ENCODE measurements around the gene UQCRQ. TPM values are rescaled to one million over a fixed set of nuclear protein-coding genes. Genes with fewer than 3 reads are reported as not detected.
A peak's percentile ranks its signal among the peaks of the same experiment; 100 is the strongest.

UQCRQ gene
- total and polyA plus RNA-seq, 4 donors: 62.5 to 2,326 (median 326) TPM

DNA sequence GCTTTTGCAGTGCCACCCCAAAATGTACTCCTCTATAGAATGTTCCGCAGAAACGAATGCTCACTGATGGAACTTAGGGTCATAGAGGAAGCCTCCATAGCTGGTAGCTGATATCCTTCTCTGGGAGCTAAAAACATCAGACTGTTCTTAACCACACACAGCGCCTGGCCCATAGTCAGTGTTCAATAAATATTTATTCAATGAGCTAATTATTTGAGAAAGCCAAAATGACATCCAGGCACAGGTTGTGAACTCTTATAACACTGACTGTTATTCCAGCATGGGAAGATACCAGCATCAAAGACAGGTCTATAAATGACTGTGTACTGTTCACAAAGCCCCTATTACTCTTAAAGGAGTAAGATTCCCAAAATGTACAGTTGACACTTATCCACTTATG, 13.1 kb upstream of the UQCRQ start (continued):
- TF ChIP-seq EGR1 (IDR thresholded peaks at IDR 0.05; ENCODE audit: low read depth in 2 of 2): no peak
- TF ChIP-seq, protein P1, sequence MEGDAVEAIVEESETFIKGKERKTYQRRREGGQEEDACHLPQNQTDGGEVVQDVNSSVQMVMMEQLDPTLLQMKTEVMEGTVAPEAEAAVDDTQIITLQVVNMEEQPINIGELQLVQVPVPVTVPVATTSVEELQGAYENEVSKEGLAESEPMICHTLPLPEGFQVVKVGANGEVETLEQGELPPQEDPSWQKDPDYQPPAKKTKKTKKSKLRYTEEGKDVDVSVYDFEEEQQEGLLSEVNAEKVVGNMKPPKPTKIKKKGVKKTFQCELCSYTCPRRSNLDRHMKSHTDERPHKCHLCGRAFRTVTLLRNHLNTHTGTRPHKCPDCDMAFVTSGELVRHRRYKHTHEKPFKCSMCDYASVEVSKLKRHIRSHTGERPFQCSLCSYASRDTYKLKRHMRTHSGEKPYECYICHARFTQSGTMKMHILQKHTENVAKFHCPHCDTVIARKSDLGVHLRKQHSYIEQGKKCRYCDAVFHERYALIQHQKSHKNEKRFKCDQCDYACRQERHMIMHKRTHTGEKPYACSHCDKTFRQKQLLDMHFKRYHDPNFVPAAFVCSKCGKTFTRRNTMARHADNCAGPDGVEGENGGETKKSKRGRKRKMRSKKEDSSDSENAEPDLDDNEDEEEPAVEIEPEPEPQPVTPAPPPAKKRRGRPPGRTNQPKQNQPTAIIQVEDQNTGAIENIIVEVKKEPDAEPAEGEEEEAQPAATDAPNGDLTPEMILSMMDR (IDR thresholded peaks at IDR 0.05; ENCODE audit: low read depth, low read length, missing input control): no peak
- TF ChIP-seq, protein P2, sequence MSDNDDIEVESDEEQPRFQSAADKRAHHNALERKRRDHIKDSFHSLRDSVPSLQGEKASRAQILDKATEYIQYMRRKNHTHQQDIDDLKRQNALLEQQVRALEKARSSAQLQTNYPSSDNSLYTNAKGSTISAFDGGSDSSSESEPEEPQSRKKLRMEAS (IDR thresholded peaks at IDR 0.05): peak; percentile 66
- peak; percentile 61 for TF ChIP-seq FOXA2 (IDR thresholded peaks at IDR 0.05)
- no peak for TF ChIP-seq HNF4G (IDR thresholded peaks at IDR 0.05)
- TF ChIP-seq GABPA (IDR thresholded peaks at IDR 0.05 in 1 of 2, conservative IDR thresholded peaks at IDR 0.05 in 1 of 2): peak in 1 of 2 donors; percentile 39
- TF ChIP-seq SP1 (IDR thresholded peaks at IDR 0.05): peak; percentile 81

DNA sequence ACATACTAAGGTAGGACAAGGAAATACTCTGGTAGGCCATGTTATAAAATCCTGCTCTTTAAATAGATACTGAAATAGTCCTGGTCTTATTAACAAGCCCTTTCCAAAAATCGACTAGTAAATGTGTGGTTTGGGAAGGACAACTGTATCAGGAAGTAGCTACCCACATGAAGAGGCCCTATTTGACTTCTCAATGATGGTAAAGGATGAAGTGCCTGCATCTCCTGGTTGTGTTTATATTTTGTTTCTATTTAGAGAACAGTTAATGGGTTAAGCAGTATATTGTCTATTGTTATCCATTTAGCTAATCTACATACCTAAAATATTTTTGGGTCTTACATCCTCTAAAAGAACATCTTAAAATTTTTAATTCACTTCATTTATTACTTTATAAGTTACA, 12.7 kb upstream of the UQCRQ start:
- H3K4me3 ChIP-seq (ENCODE audit: low read depth in 1 of 3, low read length in 3 of 3): no peak overlapping the region

DNA sequence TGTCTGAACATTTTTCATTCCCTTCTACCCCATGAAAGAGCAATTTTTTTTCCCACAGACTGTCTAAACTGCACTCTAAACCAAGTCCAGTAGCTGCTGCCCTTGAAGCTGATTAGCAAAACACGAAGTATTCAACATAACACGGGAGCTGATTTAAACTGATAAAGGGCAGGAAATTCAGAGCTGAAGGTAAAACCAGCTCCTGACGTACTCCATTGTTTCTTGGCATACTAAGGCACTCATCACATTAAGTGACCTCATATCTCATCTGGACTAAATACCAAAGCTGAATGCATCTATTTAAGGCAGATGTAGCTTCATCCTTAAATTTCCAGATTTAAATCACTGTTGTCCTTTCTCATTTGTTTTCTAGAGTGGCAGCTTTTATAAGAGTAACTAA, 12.1 kb upstream of the UQCRQ start:
- no peak overlapping the region for H3K4me3 ChIP-seq (ENCODE audit: low read depth in 1 of 3, low read length in 3 of 3)
- H3K9ac ChIP-seq (ENCODE audit: low read depth in 1 of 2, low read length in 2 of 2): peak overlapping the region in 1 of 2 donors; percentile 81
- DNase-seq (ENCODE audit: low spot score): no peak
- no peaks in the 10 kb centered on the region for H3K27me3 ChIP-seq (ENCODE audit: control insufficient read depth in 4 of 4, insufficient read depth in 4 of 4, low read length in 3 of 4)
- H3K36me3 ChIP-seq (ENCODE audit: control insufficient read depth in 4 of 4, insufficient read depth in 3 of 4, low read depth in 1 of 4, low read length in 3 of 4): no peaks in the 10 kb centered on the region
- 26% methylated on average over 3 of the region's 3 CpGs for WGBS
- H3K9me3 ChIP-seq (ENCODE audit: control insufficient read depth in 4 of 4, low read length in 3 of 4): no peaks in the 10 kb centered on the region
- H3K27ac ChIP-seq (ENCODE audit: low read depth in 1 of 2, low read length in 2 of 2): peak overlapping the region; percentile 64 to 84
- TF ChIP-seq HNF4G (IDR thresholded peaks at IDR 0.05) (no peak), YY1 (IDR thresholded peaks at IDR 0.05) (no peak), HNF4A (conservative IDR thresholded peaks at IDR 0.05) (peak; percentile 53 to 62), TAF1 (conservative IDR thresholded peaks at IDR 0.05) (no peak), RAD21 (IDR thresholded peaks at IDR 0.05) (peak in 1 of 2 donors; percentile 14), EGR1 (IDR thresholded peaks at IDR 0.05; ENCODE audit: low read depth in 2 of 2) (no peak), GABPA (IDR thresholded peaks at IDR 0.05 in 1 of 2, conservative IDR thresholded peaks at IDR 0.05 in 1 of 2) (no peak), RXRA (IDR thresholded peaks at IDR 0.05) (no peak), SP1 (IDR thresholded peaks at IDR 0.05) (no peak), JUND (IDR thresholded peaks at IDR 0.05) (no peak)
- TF ChIP-seq, protein P2 (IDR thresholded peaks at IDR 0.05): no peak
- TF ChIP-seq, protein P1 (IDR thresholded peaks at IDR 0.05; ENCODE audit: low read depth, low read length, missing input control): no peak
- TF ChIP-seq, protein P3, sequence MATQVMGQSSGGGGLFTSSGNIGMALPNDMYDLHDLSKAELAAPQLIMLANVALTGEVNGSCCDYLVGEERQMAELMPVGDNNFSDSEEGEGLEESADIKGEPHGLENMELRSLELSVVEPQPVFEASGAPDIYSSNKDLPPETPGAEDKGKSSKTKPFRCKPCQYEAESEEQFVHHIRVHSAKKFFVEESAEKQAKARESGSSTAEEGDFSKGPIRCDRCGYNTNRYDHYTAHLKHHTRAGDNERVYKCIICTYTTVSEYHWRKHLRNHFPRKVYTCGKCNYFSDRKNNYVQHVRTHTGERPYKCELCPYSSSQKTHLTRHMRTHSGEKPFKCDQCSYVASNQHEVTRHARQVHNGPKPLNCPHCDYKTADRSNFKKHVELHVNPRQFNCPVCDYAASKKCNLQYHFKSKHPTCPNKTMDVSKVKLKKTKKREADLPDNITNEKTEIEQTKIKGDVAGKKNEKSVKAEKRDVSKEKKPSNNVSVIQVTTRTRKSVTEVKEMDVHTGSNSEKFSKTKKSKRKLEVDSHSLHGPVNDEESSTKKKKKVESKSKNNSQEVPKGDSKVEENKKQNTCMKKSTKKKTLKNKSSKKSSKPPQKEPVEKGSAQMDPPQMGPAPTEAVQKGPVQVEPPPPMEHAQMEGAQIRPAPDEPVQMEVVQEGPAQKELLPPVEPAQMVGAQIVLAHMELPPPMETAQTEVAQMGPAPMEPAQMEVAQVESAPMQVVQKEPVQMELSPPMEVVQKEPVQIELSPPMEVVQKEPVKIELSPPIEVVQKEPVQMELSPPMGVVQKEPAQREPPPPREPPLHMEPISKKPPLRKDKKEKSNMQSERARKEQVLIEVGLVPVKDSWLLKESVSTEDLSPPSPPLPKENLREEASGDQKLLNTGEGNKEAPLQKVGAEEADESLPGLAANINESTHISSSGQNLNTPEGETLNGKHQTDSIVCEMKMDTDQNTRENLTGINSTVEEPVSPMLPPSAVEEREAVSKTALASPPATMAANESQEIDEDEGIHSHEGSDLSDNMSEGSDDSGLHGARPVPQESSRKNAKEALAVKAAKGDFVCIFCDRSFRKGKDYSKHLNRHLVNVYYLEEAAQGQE (IDR thresholded peaks at IDR 0.05): no peak
- H3K4me1 ChIP-seq (ENCODE audit: control insufficient read depth in 4 of 4, insufficient read depth in 4 of 4, low read length in 3 of 4): peaks cover 0 to 23% (median 5%) of the 10 kb centered on the region in 4 donors

More for the DNA sequence above, 12.7 kb upstream of the UQCRQ start:
- no peaks in the 10 kb centered on the region for H3K36me3 ChIP-seq (ENCODE audit: control insufficient read depth in 4 of 4, insufficient read depth in 3 of 4, low read depth in 1 of 4, low read length in 3 of 4)
- H3K27ac ChIP-seq (ENCODE audit: low read depth in 1 of 2, low read length in 2 of 2): peak overlapping the region; percentile 68 to 84
- no peak for TF ChIP-seq JUND (IDR thresholded peaks at IDR 0.05)
- 14% methylated on average over 1 of the region's 1 CpG for WGBS
- no peak for DNase-seq (ENCODE audit: low spot score)
- H3K27me3 ChIP-seq (ENCODE audit: control insufficient read depth in 4 of 4, insufficient read depth in 4 of 4, low read length in 3 of 4): no peaks in the 10 kb centered on the region
- H3K4me1 ChIP-seq (ENCODE audit: control insufficient read depth in 4 of 4, insufficient read depth in 4 of 4, low read length in 3 of 4): peaks cover 0 to 26% (median 9%) of the 10 kb centered on the region in 4 donors
- H3K9me3 ChIP-seq (ENCODE audit: control insufficient read depth in 4 of 4, low read length in 3 of 4): no peaks in the 10 kb centered on the region
- H3K9ac ChIP-seq (ENCODE audit: low read depth in 1 of 2, low read length in 2 of 2): peak overlapping the region in 1 of 2 donors; percentile 81
